Raji (cell line): ENCODE results near the gene PEA15.

Experiments
- POLR2A ChIP-seq: IDR thresholded peaks from 2 replicates; pipeline ENCODE4 v1.6.1; 2011; ENCODE audit warnings: low read depth, low read length, control low read depth; ENCODE audit not compliant: insufficient read depth

The PEA15 gene

GRCh38 chr1:160194737-160195059 lies 10.5 kb upstream of the PEA15 start:
- no peak for TF ChIP-seq POLR2A

- TF ChIP-seq POLR2A = no peak
Measured at GRCh38 chr1:160196143-160196542, 9.0 kb upstream of the PEA15 start.

GRCh38 chr1:160197231-160197630 lies 8.0 kb upstream of the PEA15 start:
- TF ChIP-seq POLR2A = no peak

- TF ChIP-seq POLR2A = no peak
Measured at GRCh38 chr1:160200786-160201185, 4.4 kb upstream of the PEA15 start.

- TF ChIP-seq POLR2A = peak; percentile 61
Measured at GRCh38 chr1:160204526-160205241, 500 bp upstream of the PEA15 start.

- TF ChIP-seq POLR2A = no peak
Measured at GRCh38 chr1:160206036-160206389, 829 bp downstream of the PEA15 start.

GRCh38 chr1:160206421-160207117 lies 1.4 kb downstream of the PEA15 start:
- TF ChIP-seq POLR2A = no peak

- no peak for TF ChIP-seq POLR2A
Measured at GRCh38 chr1:160207118-160207650, 2.0 kb downstream of the PEA15 start.

- TF ChIP-seq POLR2A = no peak
Measured at GRCh38 chr1:160207771-160208556, 2.8 kb downstream of the PEA15 start.

- TF ChIP-seq POLR2A = no peak
Measured at GRCh38 chr1:160208557-160209320, 3.6 kb downstream of the PEA15 start.

GRCh38 chr1:160209321-160210046 lies 4.3 kb downstream of the PEA15 start:
- TF ChIP-seq POLR2A = no peak

GRCh38 chr1:160210561-160210960 lies 5.4 kb downstream of the PEA15 start:
- no peak for TF ChIP-seq POLR2A

GRCh38 chr1:160211046-160211790 lies 6.0 kb downstream of the PEA15 start:
- TF ChIP-seq POLR2A = no peak
